ENCODE data around the gene EFNA1. TPM values are rescaled to one million over a fixed set of nuclear protein-coding genes. Genes with fewer than 3 reads are reported as not detected.

The EFNA1 gene
- polyA plus RNA-seq, 1 of the 3 experiments (the other 2 are of a cell fraction) = 14.4 TPM

DNA sequence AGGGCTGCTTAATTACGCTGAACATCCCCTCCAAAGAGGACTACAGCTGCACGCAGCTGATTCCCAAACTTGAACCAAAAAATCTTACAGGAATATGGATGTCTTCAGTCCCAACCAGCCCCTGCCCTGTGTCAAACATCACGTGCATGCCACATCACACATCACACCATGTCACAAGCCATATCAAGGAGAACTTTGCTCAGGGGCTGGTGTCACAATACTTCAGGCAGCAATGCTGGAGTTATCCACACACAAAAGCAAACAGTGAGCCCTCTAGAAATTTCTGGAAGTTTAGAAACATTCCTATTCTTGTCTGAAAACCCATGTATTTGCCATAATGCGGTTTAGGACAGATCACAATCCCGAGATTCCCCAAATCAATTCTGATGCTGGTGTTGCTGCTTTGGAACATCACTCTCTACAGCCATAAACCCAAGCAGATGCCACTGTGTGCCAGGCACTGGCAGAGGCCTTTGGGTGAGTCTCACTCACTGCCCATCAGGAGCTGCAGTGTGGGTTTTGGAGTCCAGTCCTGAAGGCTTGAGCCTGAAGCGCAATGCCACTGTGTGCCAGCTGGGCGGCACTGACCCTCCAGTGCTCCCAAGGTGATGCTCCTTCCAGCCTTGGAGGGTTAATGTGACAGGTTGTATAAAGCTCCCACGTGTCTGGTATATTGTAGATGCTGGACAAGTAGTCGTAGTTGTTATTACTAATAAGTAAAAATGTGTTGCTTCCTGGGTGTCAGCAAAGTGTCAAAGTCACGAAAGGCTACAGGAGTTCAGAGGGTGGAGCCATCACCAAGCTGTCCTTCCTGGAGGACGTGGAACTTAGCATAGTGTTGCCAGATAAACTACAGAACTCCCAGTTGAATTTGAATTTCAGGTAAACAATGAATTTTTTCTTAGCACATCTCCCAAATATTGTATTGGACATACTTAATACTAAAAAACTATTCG, 20.1 kb upstream of the EFNA1 start:
- DNase-seq = no peak
- TF ChIP-seq GATA2 (CRISPR knock-in tag; IDR thresholded peaks at IDR 0.05) = no peak
- TF ChIP-seq, protein P1, sequence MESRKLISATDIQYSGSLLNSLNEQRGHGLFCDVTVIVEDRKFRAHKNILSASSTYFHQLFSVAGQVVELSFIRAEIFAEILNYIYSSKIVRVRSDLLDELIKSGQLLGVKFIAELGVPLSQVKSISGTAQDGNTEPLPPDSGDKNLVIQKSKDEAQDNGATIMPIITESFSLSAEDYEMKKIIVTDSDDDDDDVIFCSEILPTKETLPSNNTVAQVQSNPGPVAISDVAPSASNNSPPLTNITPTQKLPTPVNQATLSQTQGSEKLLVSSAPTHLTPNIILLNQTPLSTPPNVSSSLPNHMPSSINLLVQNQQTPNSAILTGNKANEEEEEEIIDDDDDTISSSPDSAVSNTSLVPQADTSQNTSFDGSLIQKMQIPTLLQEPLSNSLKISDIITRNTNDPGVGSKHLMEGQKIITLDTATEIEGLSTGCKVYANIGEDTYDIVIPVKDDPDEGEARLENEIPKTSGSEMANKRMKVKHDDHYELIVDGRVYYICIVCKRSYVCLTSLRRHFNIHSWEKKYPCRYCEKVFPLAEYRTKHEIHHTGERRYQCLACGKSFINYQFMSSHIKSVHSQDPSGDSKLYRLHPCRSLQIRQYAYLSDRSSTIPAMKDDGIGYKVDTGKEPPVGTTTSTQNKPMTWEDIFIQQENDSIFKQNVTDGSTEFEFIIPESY (IDR thresholded peaks at IDR 0.05; ENCODE audit: borderline replicate concordance, low read depth) = no peak
- TF ChIP-seq, protein P2, sequence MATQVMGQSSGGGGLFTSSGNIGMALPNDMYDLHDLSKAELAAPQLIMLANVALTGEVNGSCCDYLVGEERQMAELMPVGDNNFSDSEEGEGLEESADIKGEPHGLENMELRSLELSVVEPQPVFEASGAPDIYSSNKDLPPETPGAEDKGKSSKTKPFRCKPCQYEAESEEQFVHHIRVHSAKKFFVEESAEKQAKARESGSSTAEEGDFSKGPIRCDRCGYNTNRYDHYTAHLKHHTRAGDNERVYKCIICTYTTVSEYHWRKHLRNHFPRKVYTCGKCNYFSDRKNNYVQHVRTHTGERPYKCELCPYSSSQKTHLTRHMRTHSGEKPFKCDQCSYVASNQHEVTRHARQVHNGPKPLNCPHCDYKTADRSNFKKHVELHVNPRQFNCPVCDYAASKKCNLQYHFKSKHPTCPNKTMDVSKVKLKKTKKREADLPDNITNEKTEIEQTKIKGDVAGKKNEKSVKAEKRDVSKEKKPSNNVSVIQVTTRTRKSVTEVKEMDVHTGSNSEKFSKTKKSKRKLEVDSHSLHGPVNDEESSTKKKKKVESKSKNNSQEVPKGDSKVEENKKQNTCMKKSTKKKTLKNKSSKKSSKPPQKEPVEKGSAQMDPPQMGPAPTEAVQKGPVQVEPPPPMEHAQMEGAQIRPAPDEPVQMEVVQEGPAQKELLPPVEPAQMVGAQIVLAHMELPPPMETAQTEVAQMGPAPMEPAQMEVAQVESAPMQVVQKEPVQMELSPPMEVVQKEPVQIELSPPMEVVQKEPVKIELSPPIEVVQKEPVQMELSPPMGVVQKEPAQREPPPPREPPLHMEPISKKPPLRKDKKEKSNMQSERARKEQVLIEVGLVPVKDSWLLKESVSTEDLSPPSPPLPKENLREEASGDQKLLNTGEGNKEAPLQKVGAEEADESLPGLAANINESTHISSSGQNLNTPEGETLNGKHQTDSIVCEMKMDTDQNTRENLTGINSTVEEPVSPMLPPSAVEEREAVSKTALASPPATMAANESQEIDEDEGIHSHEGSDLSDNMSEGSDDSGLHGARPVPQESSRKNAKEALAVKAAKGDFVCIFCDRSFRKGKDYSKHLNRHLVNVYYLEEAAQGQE (IDR thresholded peaks at IDR 0.05; ENCODE audit: low read depth, low read length) = no peak
- TF ChIP-seq FOXJ3 (CRISPR knock-in tag; IDR thresholded peaks at IDR 0.05) = no peak
- TF ChIP-seq FOSL2 (IDR thresholded peaks at IDR 0.05; ENCODE audit: borderline replicate concordance, low read depth) = no peak
- no peak for TF ChIP-seq NFIC (IDR thresholded peaks at IDR 0.05; ENCODE audit: borderline replicate concordance)
- no peak for TF ChIP-seq RFX5 (IDR thresholded peaks at IDR 0.05; ENCODE audit: low read length)
- TF ChIP-seq, protein P3, sequence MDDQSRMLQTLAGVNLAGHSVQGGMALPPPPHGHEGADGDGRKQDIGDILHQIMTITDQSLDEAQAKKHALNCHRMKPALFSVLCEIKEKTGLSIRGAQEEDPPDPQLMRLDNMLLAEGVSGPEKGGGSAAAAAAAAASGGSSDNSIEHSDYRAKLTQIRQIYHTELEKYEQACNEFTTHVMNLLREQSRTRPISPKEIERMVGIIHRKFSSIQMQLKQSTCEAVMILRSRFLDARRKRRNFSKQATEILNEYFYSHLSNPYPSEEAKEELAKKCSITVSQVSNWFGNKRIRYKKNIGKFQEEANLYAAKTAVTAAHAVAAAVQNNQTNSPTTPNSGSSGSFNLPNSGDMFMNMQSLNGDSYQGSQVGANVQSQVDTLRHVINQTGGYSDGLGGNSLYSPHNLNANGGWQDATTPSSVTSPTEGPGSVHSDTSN (IDR thresholded peaks at IDR 0.05) = no peak
- no peak for TF ChIP-seq TCF12 (IDR thresholded peaks at IDR 0.05)
- TF ChIP-seq, protein P4, sequence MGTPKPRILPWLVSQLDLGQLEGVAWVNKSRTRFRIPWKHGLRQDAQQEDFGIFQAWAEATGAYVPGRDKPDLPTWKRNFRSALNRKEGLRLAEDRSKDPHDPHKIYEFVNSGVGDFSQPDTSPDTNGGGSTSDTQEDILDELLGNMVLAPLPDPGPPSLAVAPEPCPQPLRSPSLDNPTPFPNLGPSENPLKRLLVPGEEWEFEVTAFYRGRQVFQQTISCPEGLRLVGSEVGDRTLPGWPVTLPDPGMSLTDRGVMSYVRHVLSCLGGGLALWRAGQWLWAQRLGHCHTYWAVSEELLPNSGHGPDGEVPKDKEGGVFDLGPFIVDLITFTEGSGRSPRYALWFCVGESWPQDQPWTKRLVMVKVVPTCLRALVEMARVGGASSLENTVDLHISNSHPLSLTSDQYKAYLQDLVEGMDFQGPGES (IDR thresholded peaks at IDR 0.05; ENCODE audit: low read depth, low read length) = no peak
- no peak for TF ChIP-seq RXRA (IDR thresholded peaks at IDR 0.05; ENCODE audit: borderline replicate concordance, low read depth)
- TF ChIP-seq NRF1 (IDR thresholded peaks at IDR 0.05; ENCODE audit: low read depth, low read length) = no peak
- TF ChIP-seq JUND (IDR thresholded peaks at IDR 0.05) = no peak
- no peak for TF ChIP-seq SIN3A (IDR thresholded peaks at IDR 0.05; ENCODE audit: borderline replicate concordance, low read depth, low read length)
- TF ChIP-seq SMC3 (IDR thresholded peaks at IDR 0.05; ENCODE audit: low read depth, low read length) = no peak
- TF ChIP-seq GABPA (IDR thresholded peaks at IDR 0.05; ENCODE audit: low read depth) = no peak
- TF ChIP-seq ELF1 (IDR thresholded peaks at IDR 0.05) = no peak
- TF ChIP-seq MEF2A (IDR thresholded peaks at IDR 0.05; ENCODE audit: borderline replicate concordance, low read depth) = no peak
- ChIA-PET POLR2A (no interaction called here), CTCF (interaction anchor here (0.7 to 7.0 kb wide), 11 partner anchors 10 to 106 kb away, joined by 3 to 30 read pairs (median 4); no protein-coding TSS in a partner anchor)
- H2AFZ ChIP-seq (ENCODE audit: low read depth) = no peak overlapping the region
- no peak overlapping the region for H3K27ac ChIP-seq (ENCODE audit: low read depth in 2 of 2, low read length in 1 of 2)
- H3K9me2 ChIP-seq = no peaks in the 10 kb centered on the region
- H3K9ac ChIP-seq = no peak overlapping the region
- H3K27me3 ChIP-seq (ENCODE audit: insufficient read depth) = no peaks in the 10 kb centered on the region; the same call in 1 of the 2 replicates
- no peaks in the 10 kb centered on the region for H3K9me3 ChIP-seq
- no peaks in the 10 kb centered on the region for H3K79me2 ChIP-seq (ENCODE audit: insufficient read depth)
- WGBS (ENCODE audit: low lambda C conversion rate) = 53% methylated on average over 10 of the region's 12 CpGs
- no peaks in the 10 kb centered on the region for H3F3A ChIP-seq (replicated peaks; ENCODE audit: insufficient read depth)
- no peaks in the 10 kb centered on the region for H4K20me1 ChIP-seq (ENCODE audit: insufficient read depth)
- no peak overlapping the region for H3K4me3 ChIP-seq (ENCODE audit: low read depth in 2 of 2, low read length in 1 of 2)
- no peaks in the 10 kb centered on the region for H3K4me1 ChIP-seq (ENCODE audit: control insufficient read depth in 1 of 2, insufficient read depth in 2 of 2, low read depth in 1 of 2, low read length in 1 of 2)
- H3K4me2 ChIP-seq = no peak overlapping the region
- no peaks in the 10 kb centered on the region for H3K36me3 ChIP-seq (replicated peaks in 1 of 2; ENCODE audit: control insufficient read depth in 1 of 2, insufficient read depth in 2 of 2, low read length in 1 of 2)

All from SK-N-SH (cell line).